NB4 (cell line): ENCODE data around the gene CYP11A1.

ENCODE experiments used
- DNase-seq: peaks from one replicate; pipeline ENCODE4 v3.0.0; 2010; ENCODE audit warnings: low read depth
- H3K4me3 ChIP-seq: one replicate; pipeline ENCODE4 v1.5.1; 2011; ENCODE audit warnings: mild to moderate bottlenecking, low read depth, low read length, moderate library complexity
- MYC ChIP-seq: IDR thresholded peaks from 2 replicates; pipeline ENCODE4 v1.6.1; 2011; ENCODE audit warnings: low read depth, low read length
- POLR2A ChIP-seq: IDR thresholded peaks from 2 replicates; pipeline ENCODE4 v1.6.1; 2011; ENCODE audit warnings: mild to moderate bottlenecking; ENCODE audit not compliant: insufficient read length; ENCODE audit errors: extremely low read depth
- TF ChIP-seq, protein P1 (sequence below): IDR thresholded peaks from 2 replicates; pipeline ENCODE4 v1.6.1; 2011; ENCODE audit warnings: low read depth, low read length
- TF ChIP-seq, protein P2 (sequence below): IDR thresholded peaks from one replicate; pipeline ENCODE4 v1.5.1; 2012; ENCODE audit warnings: low read depth, low read length

CYP11A1 gene

DNA sequence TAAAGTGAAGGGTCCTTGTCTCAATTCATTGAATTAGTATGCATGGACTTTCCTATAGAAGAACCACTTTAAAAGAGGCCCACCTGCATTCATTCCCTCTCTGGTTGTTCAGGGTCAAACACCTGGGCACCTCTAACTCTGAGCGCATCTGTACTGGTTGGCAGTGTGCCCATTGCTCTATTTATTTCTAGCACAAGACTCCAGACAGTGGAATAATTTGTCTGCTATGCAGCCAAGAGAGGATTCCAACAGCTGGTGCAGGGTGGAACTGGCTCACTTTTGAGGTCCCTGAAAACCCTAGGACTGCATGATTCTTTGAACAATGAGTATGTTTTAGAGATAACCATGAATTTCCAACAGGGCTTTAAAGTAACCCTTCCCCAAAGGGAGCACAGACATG, 73.4 kb downstream of the CYP11A1 start:
- TF ChIP-seq MYC (no peak), POLR2A (no peak)
- TF ChIP-seq, protein P1, sequence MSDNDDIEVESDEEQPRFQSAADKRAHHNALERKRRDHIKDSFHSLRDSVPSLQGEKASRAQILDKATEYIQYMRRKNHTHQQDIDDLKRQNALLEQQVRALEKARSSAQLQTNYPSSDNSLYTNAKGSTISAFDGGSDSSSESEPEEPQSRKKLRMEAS: no peak
- TF ChIP-seq, protein P2, sequence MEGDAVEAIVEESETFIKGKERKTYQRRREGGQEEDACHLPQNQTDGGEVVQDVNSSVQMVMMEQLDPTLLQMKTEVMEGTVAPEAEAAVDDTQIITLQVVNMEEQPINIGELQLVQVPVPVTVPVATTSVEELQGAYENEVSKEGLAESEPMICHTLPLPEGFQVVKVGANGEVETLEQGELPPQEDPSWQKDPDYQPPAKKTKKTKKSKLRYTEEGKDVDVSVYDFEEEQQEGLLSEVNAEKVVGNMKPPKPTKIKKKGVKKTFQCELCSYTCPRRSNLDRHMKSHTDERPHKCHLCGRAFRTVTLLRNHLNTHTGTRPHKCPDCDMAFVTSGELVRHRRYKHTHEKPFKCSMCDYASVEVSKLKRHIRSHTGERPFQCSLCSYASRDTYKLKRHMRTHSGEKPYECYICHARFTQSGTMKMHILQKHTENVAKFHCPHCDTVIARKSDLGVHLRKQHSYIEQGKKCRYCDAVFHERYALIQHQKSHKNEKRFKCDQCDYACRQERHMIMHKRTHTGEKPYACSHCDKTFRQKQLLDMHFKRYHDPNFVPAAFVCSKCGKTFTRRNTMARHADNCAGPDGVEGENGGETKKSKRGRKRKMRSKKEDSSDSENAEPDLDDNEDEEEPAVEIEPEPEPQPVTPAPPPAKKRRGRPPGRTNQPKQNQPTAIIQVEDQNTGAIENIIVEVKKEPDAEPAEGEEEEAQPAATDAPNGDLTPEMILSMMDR: no peak
- H3K4me3 ChIP-seq: no peak overlapping the region
- DNase-seq: no peak

- H3K4me3 ChIP-seq: no peak overlapping the region
- TF ChIP-seq, protein P1: no peak
- no peak for TF ChIP-seq POLR2A
- TF ChIP-seq, protein P2: no peak
- TF ChIP-seq MYC: no peak
- DNase-seq: no peak
Measured at GRCh38 chr15:74293021-74293810, 74.2 kb downstream of the CYP11A1 start.

- DNase-seq: peak; percentile 96
- peak overlapping the region; percentile 29 for H3K4me3 ChIP-seq
- TF ChIP-seq, protein P1: peak; percentile 97
- TF ChIP-seq POLR2A (no peak), MYC (peak; percentile 96)
Measured at GRCh38 chr15:74291101-74292071, 76.1 kb downstream of the CYP11A1 start.

DNA sequence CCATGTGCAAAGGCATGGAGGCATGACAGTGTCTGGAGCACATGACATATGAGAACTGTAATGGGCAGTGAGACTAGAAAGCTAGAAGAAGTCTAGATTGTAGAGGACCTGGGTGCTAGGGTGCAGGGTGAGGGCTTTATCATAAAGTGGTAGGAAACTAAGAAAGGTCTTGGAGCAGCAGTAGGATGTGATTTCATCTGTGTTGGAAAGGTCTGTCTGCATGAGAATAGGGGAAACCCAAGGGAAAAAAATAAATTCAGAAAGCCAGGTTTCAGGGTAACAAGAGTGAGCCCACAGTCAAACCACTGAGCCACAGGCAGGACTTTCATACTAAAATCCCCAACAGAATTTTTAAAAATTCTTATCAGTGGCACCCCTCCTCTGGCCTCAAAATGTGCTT, 76.8 kb downstream of the CYP11A1 start:
- no peak overlapping the region for H3K4me3 ChIP-seq
- DNase-seq: no peak
- TF ChIP-seq POLR2A (no peak), MYC (no peak)
- TF ChIP-seq, protein P2: no peak
- TF ChIP-seq, protein P1: no peak

DNA sequence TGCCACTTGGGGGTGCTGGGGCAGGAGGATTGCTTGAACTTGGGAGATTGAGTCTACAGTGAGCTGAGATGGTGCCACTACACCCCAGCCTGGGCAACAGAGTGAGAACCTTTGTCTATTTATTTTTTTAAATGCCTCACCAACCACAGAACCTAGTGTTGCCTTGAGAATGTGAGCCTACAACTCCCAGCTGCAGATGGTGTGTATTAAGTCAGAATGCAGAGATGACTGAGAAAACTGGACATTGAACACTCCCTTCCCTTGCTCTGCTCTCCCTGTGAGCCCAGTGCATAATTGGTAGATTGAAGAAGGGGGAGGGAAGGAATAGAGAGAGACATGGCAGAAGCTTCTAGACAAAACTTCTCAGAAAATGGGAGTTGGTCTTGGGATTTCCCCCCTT, 77.8 kb downstream of the CYP11A1 start:
- H3K4me3 ChIP-seq: no peak overlapping the region
- no peak for DNase-seq
- TF ChIP-seq POLR2A: no peak
- TF ChIP-seq, protein P2: no peak
- TF ChIP-seq MYC: no peak
- TF ChIP-seq, protein P1: no peak
